ENCODE measurements around the gene OSBPL8.

Gene OSBPL8

DNA sequence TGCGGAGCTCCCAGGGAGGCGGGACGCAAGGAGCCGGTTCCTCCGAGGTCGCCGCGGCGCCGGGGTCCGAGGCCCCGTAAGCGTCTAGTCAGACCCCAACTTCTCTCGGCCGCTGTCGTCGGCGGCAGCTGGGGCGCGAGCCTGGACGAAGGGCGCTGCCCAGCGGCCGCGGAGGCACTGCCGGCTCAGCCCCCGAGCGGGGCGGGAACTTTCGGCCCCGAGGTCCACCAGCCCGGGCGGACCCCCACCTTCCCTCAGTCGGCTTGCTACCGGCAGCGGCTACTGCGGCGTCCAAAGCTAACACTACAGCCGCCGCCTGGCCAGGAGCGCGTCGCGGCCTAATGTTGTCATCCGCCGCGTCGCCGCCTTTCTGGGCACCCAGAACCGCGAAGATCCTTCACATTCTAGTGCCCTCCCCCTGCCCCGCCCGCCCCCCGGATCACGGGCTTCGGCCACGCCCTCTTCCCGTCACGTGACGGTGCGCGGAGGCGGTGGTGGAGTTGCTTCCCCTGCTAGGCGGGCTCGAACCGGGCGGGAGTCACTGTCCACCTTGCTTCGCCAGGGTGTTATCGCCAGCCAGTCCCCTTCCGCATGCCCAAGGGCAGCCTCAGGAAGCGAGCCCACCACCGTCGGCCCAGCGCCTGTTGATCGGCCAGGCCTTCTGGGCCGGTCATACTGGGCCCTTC is at the start of gene OSBPL8:
Gene OSBPL8 (minus strand): TSS at position 372 of the 686 bp plus-strand sequence. CDS start 72,220 bp downstream, outside the sequence.
- H3K9me3 Mint-ChIP-seq = no peaks in the 10 kb centered on the region
- ATAC-seq (replicated peaks) (peak; percentile 81 to 83), DNase-seq (peak; percentile 95)
- H3K4me1 Mint-ChIP-seq = peaks cover 9 to 32% of the 10 kb centered on the region in 2 donors
- peak within 1 kb of the TSS; percentile 99 for H3K27ac Mint-ChIP-seq
- peaks cover 10% of the 10 kb centered on the region in 2 donors for H3K36me3 Mint-ChIP-seq
- H3K4me3 Mint-ChIP-seq = peak within 1 kb of the TSS; percentile 96 to 99
- no peaks in the 10 kb centered on the region for H3K27me3 Mint-ChIP-seq

DNA sequence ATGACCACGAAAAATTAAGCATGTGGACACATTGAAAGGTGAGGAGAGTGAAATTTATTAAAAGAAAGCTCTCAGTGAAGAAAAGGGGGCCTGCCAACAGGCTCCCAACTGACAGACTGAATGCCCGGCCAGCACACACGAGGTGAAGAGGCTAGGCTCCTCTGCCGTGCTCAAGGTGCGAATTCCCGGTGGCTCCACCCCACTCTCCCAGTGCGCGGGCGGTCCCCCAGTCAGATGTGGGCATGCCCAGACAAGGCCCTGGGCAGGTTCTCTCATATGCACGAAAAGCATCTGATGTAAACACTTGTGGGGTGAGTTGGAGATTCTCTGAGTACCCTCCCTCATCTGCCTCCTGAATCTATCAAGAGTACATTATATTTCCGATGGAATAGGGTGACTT is 48.5 kb upstream of the OSBPL8 start:
- H3K4me3 Mint-ChIP-seq = no peak overlapping the region
- H3K27ac Mint-ChIP-seq = no peak overlapping the region
- H3K36me3 Mint-ChIP-seq = no peaks in the 10 kb centered on the region
- H3K9me3 Mint-ChIP-seq = no peaks in the 10 kb centered on the region
- peaks cover 0 to 13% of the 10 kb centered on the region in 2 donors for H3K27me3 Mint-ChIP-seq
- no peak for DNase-seq
- ATAC-seq (replicated peaks) = no peak
- H3K4me1 Mint-ChIP-seq = no peaks in the 10 kb centered on the region

- no peaks in the 10 kb centered on the region for H3K4me1 Mint-ChIP-seq
- no peaks in the 10 kb centered on the region for H3K27me3 Mint-ChIP-seq
- peaks cover 0 to 2% of the 10 kb centered on the region in 2 donors for H3K36me3 Mint-ChIP-seq
- no peak for ATAC-seq (replicated peaks)
- no peak for DNase-seq
- peaks cover 0 to 2% of the 10 kb centered on the region in 2 donors for H3K9me3 Mint-ChIP-seq
- H3K4me3 Mint-ChIP-seq = no peak overlapping the region
- H3K27ac Mint-ChIP-seq = no peak overlapping the region
These were observed 35.5 kb upstream of the OSBPL8 start for GRCh38 chr12:76595056-76595455.

DNA sequence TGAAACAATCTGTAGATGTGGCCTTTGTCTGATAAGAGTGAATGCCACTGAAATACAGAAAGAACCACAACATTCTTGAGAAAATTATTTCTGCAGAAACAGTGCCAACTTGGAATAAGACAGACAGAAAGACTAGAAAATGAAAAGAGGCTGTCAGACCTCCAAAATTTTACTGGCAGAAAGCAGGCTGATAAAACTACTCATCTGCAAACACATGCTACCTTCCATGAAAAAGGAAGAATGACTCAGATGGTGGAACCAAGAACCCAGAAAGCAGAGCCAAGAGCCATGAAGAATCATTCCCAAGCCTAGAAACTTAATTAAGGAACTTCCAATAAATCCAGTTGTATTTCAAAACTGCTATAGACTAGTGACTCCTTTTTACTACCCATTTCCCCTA is 31.9 kb upstream of the OSBPL8 start:
- no peak for ATAC-seq (replicated peaks)
- Mint-ChIP-seq H3K9me3 (peaks cover 0 to 2% of the 10 kb centered on the region in 2 donors), H3K36me3 (peaks cover 0 to 2% of the 10 kb centered on the region in 2 donors), H3K4me3 (no peak overlapping the region), H3K27ac (no peak overlapping the region), H3K27me3 (no peaks in the 10 kb centered on the region), H3K4me1 (peaks cover 0 to 5% of the 10 kb centered on the region in 2 donors)
- no peak for DNase-seq

DNA sequence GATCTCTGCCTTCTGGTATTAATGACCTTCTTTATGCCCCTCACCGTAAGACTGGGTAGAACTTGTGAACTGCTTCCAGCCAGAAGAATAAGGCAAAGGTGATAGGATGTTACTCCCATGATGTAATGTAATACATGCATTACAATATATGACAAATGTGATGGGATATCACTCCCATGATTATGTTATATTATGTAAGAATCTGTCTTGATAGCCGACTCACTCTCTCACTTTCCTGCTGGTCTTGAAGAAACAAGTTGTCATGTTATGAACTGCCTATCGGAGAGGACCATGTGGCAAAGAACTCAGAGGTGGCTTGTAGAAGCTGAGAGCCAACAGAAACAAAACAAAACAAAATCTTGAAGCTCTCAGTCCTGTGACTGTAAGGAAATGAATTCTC is 30.6 kb upstream of the OSBPL8 start:
- Mint-ChIP-seq H3K9me3 (peaks cover 0 to 2% of the 10 kb centered on the region in 2 donors), H3K4me1 (peaks cover 0 to 5% of the 10 kb centered on the region in 2 donors), H3K27ac (no peak overlapping the region), H3K27me3 (no peaks in the 10 kb centered on the region), H3K36me3 (peaks cover 0 to 2% of the 10 kb centered on the region in 2 donors), H3K4me3 (no peak overlapping the region)
- DNase-seq (no peak), ATAC-seq (replicated peaks) (no peak)

DNA sequence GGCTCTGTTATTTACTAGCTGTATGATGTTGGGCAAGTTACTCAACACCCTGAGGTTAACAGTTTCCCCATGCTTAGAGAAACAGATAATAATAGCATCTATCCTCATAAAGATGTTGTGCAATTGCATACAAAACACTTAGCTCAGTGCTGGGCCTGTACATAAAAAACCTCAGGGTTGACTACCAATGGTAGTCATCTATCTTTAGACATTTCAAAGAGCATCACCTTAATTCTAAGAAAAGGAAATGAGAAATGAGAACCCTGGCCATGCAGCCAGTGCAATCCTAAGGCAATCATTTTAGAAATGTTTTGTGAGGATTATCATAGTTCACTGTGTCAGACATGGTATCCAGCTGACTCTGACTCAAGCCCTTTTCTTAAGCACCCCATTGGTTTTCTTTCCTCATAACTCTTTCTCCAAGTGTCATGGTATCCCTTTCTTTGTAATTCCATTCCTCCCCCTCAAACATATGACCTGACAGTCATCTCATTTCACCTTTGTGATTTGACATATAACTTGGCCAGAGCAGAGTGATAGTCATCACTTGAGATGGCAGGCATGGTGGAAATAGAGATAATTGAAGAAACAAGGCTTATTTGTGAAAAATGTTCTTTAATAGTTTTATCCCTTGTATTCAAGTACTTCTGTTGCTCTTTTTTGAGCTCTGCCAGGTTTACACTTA is 29.5 kb upstream of the OSBPL8 start:
- H3K27ac Mint-ChIP-seq = no peak overlapping the region
- DNase-seq = no peak
- peaks cover 0 to 5% of the 10 kb centered on the region in 2 donors for H3K4me1 Mint-ChIP-seq

DNA sequence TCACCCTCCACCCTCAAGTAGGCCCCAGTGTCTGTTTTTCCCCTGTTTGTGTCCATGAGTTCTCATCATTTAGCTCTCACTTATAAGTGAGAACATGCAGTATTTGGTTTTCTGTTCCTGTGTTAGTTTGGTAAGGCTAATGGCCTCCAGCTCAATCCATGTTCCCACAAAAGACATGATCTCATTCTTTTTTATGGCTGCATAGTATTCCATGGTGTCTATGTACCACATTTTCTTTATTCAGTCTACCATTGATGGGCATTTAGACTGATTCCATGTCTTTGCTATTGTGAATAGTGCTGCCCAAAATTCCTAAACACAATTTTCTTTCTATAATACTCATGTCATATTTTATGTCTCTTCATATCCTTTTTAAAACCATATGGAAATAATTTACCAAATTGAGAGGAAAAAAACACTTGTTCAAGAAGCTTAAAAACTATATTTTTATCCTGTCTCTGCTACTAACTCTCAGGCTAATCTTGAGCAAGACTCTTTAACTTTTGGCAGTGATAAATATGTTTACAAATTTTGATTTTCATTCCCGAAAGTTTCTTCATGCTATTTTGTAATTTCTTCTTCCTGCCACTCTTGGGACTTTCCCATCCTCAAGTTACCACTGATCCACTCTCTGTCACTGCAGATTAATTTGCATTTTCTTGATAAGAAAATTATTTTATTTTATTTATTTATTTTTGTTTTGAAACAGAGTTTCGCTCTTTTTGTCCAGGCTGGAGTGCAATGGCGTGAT is 28.0 kb upstream of the OSBPL8 start:
- H3K4me3 Mint-ChIP-seq = no peak overlapping the region
- H3K9me3 Mint-ChIP-seq = peaks cover 0 to 2% of the 10 kb centered on the region in 2 donors
- ATAC-seq (replicated peaks) (no peak), DNase-seq (no peak)
- H3K27me3 Mint-ChIP-seq = no peaks in the 10 kb centered on the region
- peaks cover 0 to 2% of the 10 kb centered on the region in 2 donors for H3K36me3 Mint-ChIP-seq
- H3K27ac Mint-ChIP-seq = no peak overlapping the region
- H3K4me1 Mint-ChIP-seq = peaks cover 0 to 5% of the 10 kb centered on the region in 2 donors

More for the DNA sequence above, 29.5 kb upstream of the OSBPL8 start:
- ATAC-seq (replicated peaks) = peak; percentile 82 to 83
- Mint-ChIP-seq H3K27me3 (no peaks in the 10 kb centered on the region), H3K9me3 (peaks cover 0 to 2% of the 10 kb centered on the region in 2 donors), H3K36me3 (peaks cover 0 to 2% of the 10 kb centered on the region in 2 donors), H3K4me3 (no peak overlapping the region)

DNA sequence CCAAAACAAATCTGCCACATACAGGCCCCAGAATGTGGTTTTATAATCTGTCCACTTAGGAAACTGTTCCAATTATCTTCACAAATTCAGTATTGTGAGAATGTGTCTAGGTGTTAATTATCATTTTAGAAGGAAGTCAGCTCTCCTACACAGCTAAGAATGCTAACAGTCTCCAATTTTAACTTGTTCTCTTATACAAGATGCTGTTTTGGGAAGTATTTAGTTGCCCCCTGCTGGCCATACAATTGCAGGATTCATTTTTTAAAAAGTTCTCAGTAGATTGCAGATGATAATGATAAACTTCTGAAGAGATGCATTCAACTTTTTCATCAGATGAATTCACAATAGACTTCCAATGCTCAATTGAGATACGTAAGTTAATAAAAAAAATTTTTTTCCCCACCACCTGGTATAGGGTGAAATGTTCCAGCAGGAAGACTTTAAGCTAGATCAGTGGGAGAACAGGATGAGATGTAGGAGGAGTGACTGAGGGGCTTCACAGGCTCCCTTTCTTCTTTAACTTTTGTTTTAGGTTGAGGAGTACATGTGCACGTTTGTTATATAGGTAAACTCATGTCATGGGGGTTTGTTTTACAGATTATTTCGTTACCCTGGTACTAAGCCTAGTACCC is 27.3 kb upstream of the OSBPL8 start:
- DNase-seq (no peak), ATAC-seq (replicated peaks) (peak; percentile 36 to 42)
- Mint-ChIP-seq H3K27me3 (no peaks in the 10 kb centered on the region), H3K27ac (no peak overlapping the region), H3K36me3 (no peaks in the 10 kb centered on the region), H3K4me1 (peaks cover 0 to 5% of the 10 kb centered on the region in 2 donors), H3K9me3 (no peaks in the 10 kb centered on the region), H3K4me3 (no peak overlapping the region)

GRCh38 chr12:76583301-76583700 is 23.7 kb upstream of the OSBPL8 start:
- peak; percentile 64 to 65 for ATAC-seq (replicated peaks)
- DNase-seq = no peak
- H3K4me3 Mint-ChIP-seq = no peak overlapping the region
- no peaks in the 10 kb centered on the region for H3K27me3 Mint-ChIP-seq
- H3K4me1 Mint-ChIP-seq = no peaks in the 10 kb centered on the region
- H3K36me3 Mint-ChIP-seq = no peaks in the 10 kb centered on the region
- H3K9me3 Mint-ChIP-seq = no peaks in the 10 kb centered on the region
- H3K27ac Mint-ChIP-seq = no peak overlapping the region

DNA sequence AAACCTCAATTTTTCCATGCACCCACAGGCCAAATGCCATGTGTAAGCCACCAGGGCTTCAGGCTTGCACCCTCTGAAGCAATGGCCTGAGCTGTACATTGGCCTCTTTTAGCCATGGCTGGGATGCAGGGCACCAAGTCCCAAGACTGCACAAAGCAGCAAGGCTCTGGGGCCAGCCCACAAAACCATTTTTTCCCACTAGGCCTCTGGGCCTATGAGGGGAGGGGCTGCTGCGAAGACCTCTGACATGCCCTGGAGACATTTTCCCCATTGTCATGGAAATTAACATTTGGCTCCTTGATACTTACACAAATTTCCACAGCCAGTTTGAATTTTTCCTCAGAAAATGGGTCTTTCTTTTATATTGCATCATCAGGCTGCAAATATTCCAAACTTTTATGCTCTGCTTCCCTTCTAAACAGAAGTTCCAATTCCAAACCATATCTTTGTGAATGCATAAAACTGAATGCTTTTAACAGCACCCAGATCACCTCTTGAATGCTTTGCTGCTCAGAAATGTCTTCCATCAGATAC is 14.3 kb upstream of the OSBPL8 start:
- DNase-seq (no peak), ATAC-seq (replicated peaks) (no peak)
- Mint-ChIP-seq H3K4me3 (no peak overlapping the region), H3K27ac (no peak overlapping the region), H3K36me3 (peaks cover 6 to 9% of the 10 kb centered on the region in 2 donors), H3K27me3 (no peaks in the 10 kb centered on the region), H3K4me1 (peaks cover 9 to 13% of the 10 kb centered on the region in 2 donors), H3K9me3 (peaks cover 6 to 9% of the 10 kb centered on the region in 2 donors)

- no peaks in the 10 kb centered on the region for H3K27me3 Mint-ChIP-seq
- peaks cover 6 to 7% of the 10 kb centered on the region in 2 donors for H3K4me1 Mint-ChIP-seq
- H3K36me3 Mint-ChIP-seq = peaks cover 6 to 7% of the 10 kb centered on the region in 2 donors
- ATAC-seq (replicated peaks) (no peak), DNase-seq (no peak)
- H3K4me3 Mint-ChIP-seq = no peak overlapping the region
- peaks cover 6% of the 10 kb centered on the region in 2 donors for H3K9me3 Mint-ChIP-seq
- no peak overlapping the region for H3K27ac Mint-ChIP-seq
These were observed 11.7 kb upstream of the OSBPL8 start for GRCh38 chr12:76571256-76571655.

DNA sequence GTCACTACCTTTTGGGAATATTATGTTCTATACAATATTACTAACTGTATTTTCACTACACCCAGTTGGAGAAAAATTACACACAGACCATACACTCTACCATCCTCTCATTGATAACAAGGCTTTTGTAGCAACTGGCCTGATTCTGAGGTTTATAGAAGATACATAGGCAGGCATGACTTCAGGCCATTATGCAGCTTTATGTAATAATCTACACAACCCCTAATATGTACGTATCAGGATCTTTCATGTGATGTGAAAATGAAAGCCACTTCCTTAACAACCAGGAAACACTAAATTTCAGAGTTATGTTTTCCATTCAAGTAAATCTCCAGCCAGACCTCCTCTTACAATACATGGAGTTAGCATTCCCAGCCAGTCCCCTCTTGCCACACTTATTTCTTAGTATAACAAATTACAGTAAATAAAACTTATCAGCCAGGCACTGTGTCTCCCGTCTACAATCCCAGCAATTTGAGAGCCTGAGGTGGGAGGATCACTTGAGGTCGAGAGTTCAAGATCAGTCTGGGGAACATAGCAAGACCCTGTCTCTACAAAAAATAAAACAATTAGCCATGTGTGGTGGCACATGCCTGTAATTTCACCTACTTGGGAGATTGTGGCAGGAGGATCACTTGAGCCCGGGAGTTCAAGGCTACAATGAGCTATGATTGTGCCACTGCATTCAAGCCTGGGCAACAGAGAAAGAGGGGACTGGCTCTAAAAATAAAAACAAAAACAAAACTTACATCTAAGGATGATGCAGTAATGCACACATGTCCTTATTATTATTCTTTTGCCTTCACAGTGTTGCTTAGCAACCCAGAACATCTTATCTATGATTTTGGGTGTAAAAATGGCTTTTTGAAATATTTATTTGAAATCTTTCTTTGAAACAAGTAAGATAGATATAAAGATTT is 10.4 kb upstream of the OSBPL8 start:
- Mint-ChIP-seq H3K9me3 (peaks cover 6% of the 10 kb centered on the region in 2 donors), H3K4me1 (peaks cover 6 to 7% of the 10 kb centered on the region in 2 donors), H3K27ac (peak overlapping the region; percentile 21), H3K4me3 (no peak overlapping the region), H3K36me3 (peaks cover 6 to 7% of the 10 kb centered on the region in 2 donors), H3K27me3 (no peaks in the 10 kb centered on the region)
- DNase-seq = no peak
- no peak for ATAC-seq (replicated peaks)

Data from stimulated activated naive B cell treated with anti-CD40 and anti-IgM and Interleukin-4, amounts not matched to agents 10 μg/mL and 1 μg/mL and 100 μg/mL, for 72 hours (primary cell).